IPS DF 19.7 (cell line): ENCODE measurements around the gene RACK1.

ENCODE experiments used
- DNase-seq: peaks from one replicate; pipeline ENCODE4 v3.0.0-alpha.2; 2013; ENCODE audit warnings: low read depth, low spot score

The RACK1 gene

GRCh38 chr5:181233801-181234454, 9.8 kb downstream of the RACK1 start:
- no peak for DNase-seq

- DNase-seq = no peak
Measured at GRCh38 chr5:181233088-181233800, 10.5 kb downstream of the RACK1 start.

- DNase-seq = no peak
Measured at GRCh38 chr5:181232593-181232992, 11.1 kb downstream of the RACK1 start.

- DNase-seq = no peak
Measured at GRCh38 chr5:181231432-181231831, 12.3 kb downstream of the RACK1 start.

GRCh38 chr5:181230551-181230950, 13.2 kb downstream of the RACK1 start:
- DNase-seq = no peak

- no peak for DNase-seq
Measured at GRCh38 chr5:181229996-181230395, 13.7 kb downstream of the RACK1 start.

- no peak for DNase-seq
Measured at GRCh38 chr5:181224390-181225229, 19.1 kb downstream of the RACK1 start.

GRCh38 chr5:181223729-181224389, 19.8 kb downstream of the RACK1 start:
- no peak for DNase-seq

- DNase-seq = peak; percentile 94
Measured at GRCh38 chr5:181223058-181223728, 20.5 kb downstream of the RACK1 start, which contains the start of gene TRIM41. TRIM41 (plus strand) TSS chr5:181223281; CDS start chr5:181224000, 719 bp downstream.

- no peak for DNase-seq
Measured at GRCh38 chr5:181222630-181223057, 21.1 kb downstream of the RACK1 start.

- peak; percentile 84 for DNase-seq
Measured at GRCh38 chr5:181221792-181222629, 21.7 kb downstream of the RACK1 start.

DNA sequence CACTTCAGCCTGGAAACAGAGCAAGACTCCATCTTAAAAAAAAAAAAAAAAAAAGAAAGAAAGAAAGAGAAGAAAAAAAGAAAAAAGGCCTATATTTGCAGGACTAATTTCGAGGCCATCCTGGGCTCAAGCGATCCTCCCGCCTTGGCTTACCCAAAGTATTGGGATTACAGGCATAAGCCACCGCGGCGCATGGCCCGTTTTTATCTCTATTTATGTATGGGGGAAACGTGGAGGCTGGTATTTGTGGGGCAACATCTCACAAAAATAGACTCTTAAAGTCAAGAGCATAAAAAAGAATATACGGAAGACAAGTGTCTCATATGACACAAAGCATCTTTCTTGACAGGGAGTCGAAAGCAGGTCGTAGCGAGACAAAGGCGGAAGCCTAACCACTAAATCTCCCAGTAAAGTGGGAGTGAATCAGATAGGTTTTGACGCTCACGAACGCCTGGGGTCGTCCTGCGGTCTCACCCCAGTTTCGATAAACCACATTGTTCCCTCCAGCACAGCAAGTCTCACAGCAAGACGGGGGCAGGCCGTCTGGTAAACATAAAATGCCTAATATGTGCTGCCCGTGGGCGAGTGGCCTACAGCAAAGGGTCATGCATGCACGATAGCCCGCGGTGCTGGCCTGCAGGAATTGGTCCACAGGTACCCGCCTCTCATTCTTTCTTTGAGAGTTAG, 22.5 kb downstream of the RACK1 start:
- no peak for DNase-seq

DNA sequence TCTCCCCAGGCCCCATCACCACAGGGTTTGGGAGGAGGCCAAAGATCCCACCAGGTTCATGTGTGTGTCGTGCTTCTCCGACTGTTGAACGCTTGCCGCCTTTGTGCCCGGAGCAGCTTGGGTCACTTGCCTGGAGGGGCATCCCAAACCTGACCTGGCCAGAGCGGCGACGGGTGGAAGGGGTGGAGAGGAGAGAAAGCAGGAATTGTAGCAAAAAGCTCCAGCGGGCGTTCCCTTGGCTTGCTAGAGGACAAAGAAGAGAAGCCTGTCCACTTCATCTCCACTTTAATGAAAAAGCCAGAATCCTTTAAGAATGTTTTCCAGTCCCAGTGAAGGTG, 23.6 kb downstream of the RACK1 start:
- no peak for DNase-seq

DNA sequence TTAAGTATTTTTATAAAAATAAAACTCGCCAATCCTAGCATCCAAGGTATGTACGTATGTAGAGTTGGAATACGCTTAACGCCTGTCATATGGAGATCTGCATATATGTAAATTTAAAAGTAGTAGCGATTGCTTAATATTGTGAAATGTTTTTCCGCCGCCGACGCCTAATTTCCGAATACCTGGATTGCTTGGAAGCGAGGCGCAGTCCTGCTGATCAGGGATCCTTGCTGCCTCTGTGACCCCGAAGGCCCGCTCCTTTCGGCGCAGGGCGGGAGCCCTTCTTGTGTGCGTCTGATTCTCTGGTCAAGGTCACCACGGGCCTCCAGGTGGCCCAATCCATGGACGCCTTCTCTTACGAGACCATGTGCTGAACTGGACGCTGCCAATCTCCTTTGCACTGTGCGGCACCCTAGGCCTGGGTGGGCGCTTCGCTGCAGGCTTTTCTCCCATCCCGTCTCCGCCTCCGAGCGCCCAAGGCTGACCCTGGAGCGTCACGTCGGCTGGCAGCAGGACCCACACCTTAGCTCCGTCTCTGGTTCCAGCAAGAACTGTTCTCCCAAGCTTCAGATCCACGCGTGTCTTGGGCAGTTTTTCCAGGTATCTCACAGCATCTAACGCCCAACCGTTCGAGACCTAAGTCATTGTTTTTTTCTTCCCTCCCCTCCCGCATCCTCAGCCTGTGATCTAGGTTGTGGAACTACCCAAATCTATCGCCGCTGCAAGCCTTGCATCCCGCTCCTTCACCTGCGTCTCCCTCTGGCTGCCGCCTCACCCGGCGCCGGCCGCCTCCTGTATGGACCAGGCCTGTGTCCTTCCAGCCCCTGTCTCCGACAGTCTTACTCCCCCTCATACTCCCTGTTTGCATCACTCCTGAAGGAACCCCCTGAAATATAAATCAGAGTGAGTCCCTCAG, 24.2 kb downstream of the RACK1 start:
- no peak for DNase-seq

DNA sequence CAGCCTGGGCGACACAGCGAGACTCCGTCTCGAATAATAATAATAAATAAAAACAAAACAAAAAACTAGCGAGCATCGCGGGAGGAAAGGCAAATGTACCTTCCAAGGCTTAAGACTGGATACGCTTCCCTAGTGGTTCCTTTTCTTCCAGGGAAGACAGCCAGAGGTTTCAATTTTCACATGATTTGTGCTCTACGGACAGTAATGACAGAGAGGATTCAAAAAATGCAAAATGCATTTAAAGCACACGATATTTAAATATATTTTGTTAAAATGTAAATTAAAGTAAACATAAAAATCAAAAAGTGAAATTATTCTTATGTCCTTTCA, 24.9 kb downstream of the RACK1 start:
- no peak for DNase-seq

GRCh38 chr5:181217803-181218062, 26.0 kb downstream of the RACK1 start:
- no peak for DNase-seq

- no peak for DNase-seq
Measured at GRCh38 chr5:181217111-181217802, 26.4 kb downstream of the RACK1 start.
